Measurements from ENCODE around the gene CDCP2. TPM values are rescaled to one million over a fixed set of nuclear protein-coding genes. Genes with fewer than 3 reads are reported as not detected.
"Not testable (repeated sequence)": the region's sequence is repeated elsewhere in the genome, so short reads cannot be mapped to it uniquely, and the experiment has no call there.

CDCP2 gene
- total and polyA plus RNA-seq, 7 donors, result not detected

GRCh38 chr1:54107131-54107530 lies 45.7 kb downstream of the CDCP2 start:
- Histone ChIP-seq H3K27ac (no peak overlapping the region), H3K4me3 (no peak overlapping the region), H3K36me3 (ENCODE audit: insufficient read depth in 1 of 2, low read depth in 1 of 2) (no peaks in the 10 kb centered on the region), H3K4me1 (no peaks in the 10 kb centered on the region), H3K9me3 (no peaks in the 10 kb centered on the region), H3K27me3 (ENCODE audit: insufficient read depth in 3 of 3, low read length in 2 of 3) (no peaks in the 10 kb centered on the region)
- TF ChIP-seq CTCF (IDR thresholded peaks at IDR 0.05), result no peak
- intact Hi-C loops (cut with DNase I), result no loop called here
- ATAC-seq (no peak), DNase-seq (no peak)
- 63 to 86% (median 70%) methylated on average over 2 of the region's 2 CpGs for WGBS, 3 donors

- no peaks in the 10 kb centered on the region for H3K27me3 ChIP-seq (ENCODE audit: insufficient read depth in 3 of 3, low read length in 2 of 3)
- WGBS, 3 donors, result 21 to 55% (median 26%) methylated on average over 6 of the region's 6 CpGs
- ATAC-seq, result no peak
- no peaks in the 10 kb centered on the region for H3K9me3 ChIP-seq
- DNase-seq, result no peak
- H3K4me3 ChIP-seq, result no peak overlapping the region
- no peaks in the 10 kb centered on the region for H3K36me3 ChIP-seq (ENCODE audit: insufficient read depth in 1 of 2, low read depth in 1 of 2)
- intact Hi-C loops (cut with DNase I), result no loop called here
- no peaks in the 10 kb centered on the region for H3K4me1 ChIP-seq
- no peak overlapping the region for H3K27ac ChIP-seq
- no peak for TF ChIP-seq CTCF (IDR thresholded peaks at IDR 0.05)
These were observed 47.0 kb downstream of the CDCP2 start for GRCh38 chr1:54105736-54106269.

GRCh38 chr1:54105080-54105479 lies 47.7 kb downstream of the CDCP2 start:
- H3K27ac ChIP-seq, result no peak overlapping the region
- H3K9me3 ChIP-seq, result no peaks in the 10 kb centered on the region
- H3K4me1 ChIP-seq, result no peaks in the 10 kb centered on the region
- H3K36me3 ChIP-seq (ENCODE audit: insufficient read depth in 1 of 2, low read depth in 1 of 2), result no peaks in the 10 kb centered on the region
- DNase-seq, result no peak
- no peak for TF ChIP-seq CTCF (IDR thresholded peaks at IDR 0.05)
- ATAC-seq, result no peak
- no peak overlapping the region for H3K4me3 ChIP-seq
- intact Hi-C loops (cut with DNase I), result no loop called here
- 56 to 79% (median 71%) methylated on average over 1 of the region's 1 CpG for WGBS, 3 donors
- no peaks in the 10 kb centered on the region for H3K27me3 ChIP-seq (ENCODE audit: insufficient read depth in 3 of 3, low read length in 2 of 3)

- H3K4me3 ChIP-seq; ATAC-seq; intact Hi-C loops (cut with DNase I); H3K27ac ChIP-seq; H3K9me3 ChIP-seq; H3K27me3 ChIP-seq (ENCODE audit: insufficient read depth in 3 of 3, low read length in 2 of 3); H3K36me3 ChIP-seq (ENCODE audit: insufficient read depth in 1 of 2, low read depth in 1 of 2); H3K4me1 ChIP-seq; DNase-seq: not testable (repeated sequence)
- 87 to 91% (median 88%) methylated on average over 9 of the region's 9 CpGs for WGBS, 3 donors
These were observed 48.2 kb downstream of the CDCP2 start for GRCh38 chr1:54104613-54105012.

GRCh38 chr1:54103414-54103813 lies 49.4 kb downstream of the CDCP2 start:
- ATAC-seq (no peak), DNase-seq (no peak)
- H3K36me3 ChIP-seq (ENCODE audit: insufficient read depth in 1 of 2, low read depth in 1 of 2), result no peaks in the 10 kb centered on the region
- intact Hi-C loops (cut with DNase I), result no loop called here
- no peaks in the 10 kb centered on the region for H3K9me3 ChIP-seq
- no peak for TF ChIP-seq CTCF (IDR thresholded peaks at IDR 0.05)
- no peaks in the 10 kb centered on the region for H3K27me3 ChIP-seq (ENCODE audit: insufficient read depth in 3 of 3, low read length in 2 of 3)
- 61 to 89% (median 77%) methylated on average over 6 of the region's 6 CpGs for WGBS, 3 donors
- no peaks in the 10 kb centered on the region for H3K4me1 ChIP-seq
- no peak overlapping the region for H3K27ac ChIP-seq
- no peak overlapping the region for H3K4me3 ChIP-seq
